HepG2 (cell line): Measurements from ENCODE around the gene MRPL18. TPM values are rescaled to one million over a fixed set of nuclear protein-coding genes. Genes with fewer than 3 reads are reported as not detected.

Source experiments
- CHD2 ChIP-seq: IDR thresholded peaks from 2 replicates; pipeline ENCODE4 v1.6.1; 2011; ENCODE audit warnings: low read depth, low read length, improper control_type of control experiment
- CREB3 ChIP-seq: sonication (generic); formaldehyde crosslinking; IDR thresholded peaks from 2 replicates; pipeline ENCODE4 v1.5.0; 2020; ENCODE audit warnings: missing genetic modification reagents
- NCOA5 ChIP-seq: sonication (generic); formaldehyde crosslinking; IDR thresholded peaks from 2 replicates; pipeline ENCODE4 v1.4.0; 2020; ENCODE audit warnings: missing genetic modification reagents
- PPARG ChIP-seq: conservative IDR thresholded peaks from 2 replicates; pipeline ENCODE4 v1.6.1; 2016; ENCODE audit warnings: missing biosample characterization, missing genetic modification reagents
- SP5 ChIP-seq: IDR thresholded peaks from 2 replicates; pipeline ENCODE4 v1.6.1; 2016; ENCODE audit warnings: low read depth, borderline replicate concordance
- U2AF2 ChIP-seq: fragments of 200-400 bp; formaldehyde crosslinking; IDR thresholded peaks from 2 replicates; pipeline ENCODE4 v1.6.1; 2017; ENCODE audit warnings: low read depth, mild to moderate bottlenecking, low read length
- ZFP37 ChIP-seq: sonication (generic); formaldehyde crosslinking; IDR thresholded peaks from 2 replicates; pipeline ENCODE4 v1.4.0; 2020; ENCODE audit warnings: missing genetic modification reagents, borderline replicate concordance
- ZNF318 ChIP-seq: sonication (generic); formaldehyde crosslinking; IDR thresholded peaks from 2 replicates; pipeline ENCODE4 v1.4.0; 2020; ENCODE audit warnings: mild to moderate bottlenecking, missing genetic modification reagents
- ZNF484 ChIP-seq: sonication (generic); formaldehyde crosslinking; IDR thresholded peaks from 2 replicates; pipeline ENCODE4 v1.5.1; 2020; ENCODE audit warnings: mild to moderate bottlenecking, low read depth, missing genetic modification reagents, borderline replicate concordance
- ZNF501 ChIP-seq: sonication (generic); formaldehyde crosslinking; IDR thresholded peaks from 2 replicates; pipeline ENCODE4 v1.5.1; 2020; ENCODE audit warnings: mild to moderate bottlenecking, moderate library complexity, missing genetic modification reagents
- ZNF609 ChIP-seq: sonication (generic); formaldehyde crosslinking; IDR thresholded peaks from 2 replicates; pipeline ENCODE4 v1.4.0; 2020; ENCODE audit warnings: mild to moderate bottlenecking, missing genetic modification reagents, borderline replicate concordance
- ZXDC ChIP-seq: sonication (generic); formaldehyde crosslinking; IDR thresholded peaks from 2 replicates; pipeline ENCODE4 v1.5.0; 2020; ENCODE audit warnings: mild to moderate bottlenecking, missing genetic modification reagents
- polyA plus RNA-seq, 8 experiments: library from polyadenylated mRNA; depleted of rRNA in 3 of 8; stranded (reverse) in 7 of 8; unstranded in 1 of 8; fragments of >200 nt; fragmentation: Illumina TruSeq in 4 of 8; extraction: Trizol in 4 of 8; gene quantifications; 2 replicates each; pipeline versions ENCODE4 v1.2.1 to v1.2.3, GENCODE V29; 2011 to 2016; ENCODE audit warnings: low read depth in 4 of 8, missing spikeins in 1 of 8, mixed read lengths in 1 of 8; ENCODE audit not compliant: insufficient read depth in 1 of 8
- total RNA-seq, 5 experiments: library from RNA; depleted of rRNA; stranded (reverse); fragments of >200 nt; fragmentation: Illumina TruSeq; extraction: Trizol; gene quantifications; 2 replicates each; pipeline ENCODE4 v1.2.3, GENCODE V29; 2016; ENCODE audit warnings: low read depth in 1 of 5

MRPL18 gene
- total and polyA plus RNA-seq, 2 of the 13 experiments (the other 11 are each of a cell fraction or from before 2014, with no cell fraction given), result 85.6 to 176 TPM

- TF ChIP-seq CREB3 (no peak), ZNF609 (CRISPR knock-in tag) (0 out of 2 replicates have a peak, but pooled peaks have one; percentile 45), ZNF318 (peak; percentile 42; the same call in 1 of the 2 replicates), ZFP37 (CRISPR knock-in tag) (0 out of 2 replicates have a peak, but pooled peaks have one; percentile 82), ZXDC (CRISPR knock-in tag) (peak; percentile 76), ZNF501 (CRISPR knock-in tag) (0 out of 2 replicates have a peak, but pooled peaks have one; percentile 32), PPARG (CRISPR knock-in tag) (peak; percentile 88), SP5 (CRISPR knock-in tag) (peak; percentile 91), ZNF484 (CRISPR knock-in tag) (no peak), NCOA5 (CRISPR knock-in tag) (0 out of 2 replicates have a peak, but pooled peaks have one; percentile 15), CHD2 (no peak), U2AF2 (no peak)
These were observed 27.5 kb upstream of the MRPL18 start (continued) for GRCh38 chr6:159762681-159763293.
